Measurements from ENCODE around the gene RBMX. TPM values are rescaled to one million over a fixed set of nuclear protein-coding genes. Genes with fewer than 3 reads are reported as not detected.
"Not testable (repeated sequence)": the region's sequence is repeated elsewhere in the genome, so short reads cannot be mapped to it uniquely, and the experiment has no call there.

The RBMX gene
- 532 and 541 TPM in 2 replicates for total RNA-seq
- long read RNA-seq, transcript RBMX-207 (8 exons, 2,148 nt), result minor isoform, 8 of 1,305 reads
- long read RNA-seq, transcript RBMX-205 (3 exons, 2,041 nt), result minor isoform, 32 of 1,305 reads
- long read RNA-seq, transcript RBMX-201 (9 exons, 2,012 nt), result major isoform, 985 of 1,305 reads
- long read RNA-seq, partial matches to known transcripts, result 35 of 1,305 reads
- long read RNA-seq, other reads (novel, unspliced or antisense), result 243 of 1,305 reads

GRCh38 chrX:136880452-136881013 is at the start of gene RBMX:
TSS of gene RBMX (minus strand) at chrX:136880725. CDS start at chrX:136879427, 1,298 bp downstream.
- peak; percentile 87 for DNase-seq (ENCODE audit: low read depth, low spot score)
- peak within 1 kb of the TSS; percentile 100 for H3K27ac Mint-ChIP-seq (ENCODE audit: unreplicated experiment)
- peaks cover 32% of the 10 kb centered on the region for H3K4me1 Mint-ChIP-seq
- TF ChIP-seq CTCF (conservative IDR thresholded peaks at IDR 0.05), result no peak
- H3K27me3 Mint-ChIP-seq (ENCODE audit: low read depth), result peaks cover 6% of the 10 kb centered on the region
- H3K36me3 Mint-ChIP-seq (ENCODE audit: low read depth), result peaks cover 31% of the 10 kb centered on the region
- peak within 1 kb of the TSS; percentile 99 for H3K4me3 Mint-ChIP-seq
- H3K9me3 Mint-ChIP-seq, result no peaks in the 10 kb centered on the region

DNA sequence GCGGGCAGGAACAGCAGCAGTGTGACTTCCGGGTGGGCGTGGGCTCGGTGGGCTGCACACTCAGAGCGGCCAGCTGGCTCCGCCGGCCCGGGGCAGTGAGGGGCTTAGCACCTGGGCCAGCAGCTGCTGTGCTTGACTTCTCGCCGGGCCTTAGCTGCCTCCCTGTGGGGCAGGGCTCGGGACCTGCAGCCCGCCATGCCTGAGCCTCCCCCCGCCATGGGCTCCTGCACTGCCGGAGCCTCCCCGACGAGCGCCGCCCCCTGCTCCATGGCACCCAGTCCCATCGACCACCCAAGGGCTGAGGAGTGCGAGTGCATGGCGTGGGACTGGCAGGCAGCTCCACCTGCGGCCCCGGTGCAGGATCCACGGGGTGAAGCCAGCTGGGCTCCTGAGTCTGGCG is 40.9 kb upstream of the RBMX start:
- not testable (repeated sequence) for H3K27ac Mint-ChIP-seq (ENCODE audit: unreplicated experiment); H3K4me3 Mint-ChIP-seq; H3K4me1 Mint-ChIP-seq; H3K27me3 Mint-ChIP-seq (ENCODE audit: low read depth); DNase-seq (ENCODE audit: low read depth, low spot score); H3K9me3 Mint-ChIP-seq
- peaks cover 14% of the 10 kb centered on the region for H3K36me3 Mint-ChIP-seq (ENCODE audit: low read depth)

DNA sequence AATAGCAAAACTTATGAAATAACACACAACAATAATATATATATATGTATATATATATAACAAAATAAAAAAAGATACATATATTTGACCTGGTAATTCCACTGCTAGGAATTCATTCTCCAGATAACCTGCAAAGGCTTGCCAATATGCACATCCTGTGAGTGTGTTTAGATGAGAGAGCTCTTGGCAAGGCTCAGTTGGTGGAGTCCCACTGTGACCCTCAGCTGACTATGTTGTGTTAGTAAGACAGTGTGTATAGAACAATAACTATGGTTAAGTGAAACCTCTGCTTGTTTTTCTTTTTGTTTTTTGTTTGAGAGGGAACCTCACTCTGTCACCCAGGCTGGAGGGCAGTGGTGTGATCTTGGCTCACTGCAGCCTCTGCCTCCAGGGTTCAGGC is 39.5 kb upstream of the RBMX start:
- H3K9me3 Mint-ChIP-seq, result peaks cover 6% of the 10 kb centered on the region
- no peak overlapping the region for H3K4me3 Mint-ChIP-seq
- no peaks in the 10 kb centered on the region for H3K4me1 Mint-ChIP-seq
- peaks cover 16% of the 10 kb centered on the region for H3K36me3 Mint-ChIP-seq (ENCODE audit: low read depth)
- H3K27me3 Mint-ChIP-seq (ENCODE audit: low read depth), result no peaks in the 10 kb centered on the region
- no peak for DNase-seq (ENCODE audit: low read depth, low spot score)
- no peak for TF ChIP-seq CTCF (conservative IDR thresholded peaks at IDR 0.05)
- H3K27ac Mint-ChIP-seq (ENCODE audit: unreplicated experiment), result no peak overlapping the region

GRCh38 chrX:136916827-136917226 is 36.3 kb upstream of the RBMX start:
- peaks cover 4% of the 10 kb centered on the region for H3K9me3 Mint-ChIP-seq
- no peak for DNase-seq (ENCODE audit: low read depth, low spot score)

DNA sequence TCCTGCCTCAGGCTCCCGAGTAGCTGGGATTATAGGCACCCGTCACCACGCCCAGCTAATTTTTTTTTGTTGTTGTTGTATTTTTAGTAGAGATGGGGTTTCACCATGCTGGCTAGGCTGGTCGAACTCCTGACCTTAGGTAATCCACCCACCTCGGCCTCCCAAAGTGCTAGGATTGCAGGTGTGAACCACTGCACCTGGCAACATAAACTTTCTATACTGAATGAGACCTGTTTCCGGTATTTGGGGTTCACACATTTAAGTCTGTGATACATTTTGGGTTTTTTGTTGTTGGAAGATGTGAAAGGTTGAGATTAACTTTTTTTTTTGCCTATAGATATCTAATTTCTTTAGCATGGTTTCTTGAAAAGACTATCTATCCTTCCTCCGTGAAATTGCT is 31.1 kb upstream of the RBMX start:
- not testable (repeated sequence) for H3K27me3 Mint-ChIP-seq (ENCODE audit: low read depth); DNase-seq (ENCODE audit: low read depth, low spot score); H3K9me3 Mint-ChIP-seq; H3K36me3 Mint-ChIP-seq (ENCODE audit: low read depth); H3K27ac Mint-ChIP-seq (ENCODE audit: unreplicated experiment)
- peaks cover 14% of the 10 kb centered on the region for H3K4me1 Mint-ChIP-seq
- peak overlapping the region; percentile 38 for H3K4me3 Mint-ChIP-seq

More at GRCh38 chrX:136916827-136917226, 36.3 kb upstream of the RBMX start:
- no peaks in the 10 kb centered on the region for H3K27me3 Mint-ChIP-seq (ENCODE audit: low read depth)
- H3K4me1 Mint-ChIP-seq, result no peaks in the 10 kb centered on the region
- H3K36me3 Mint-ChIP-seq (ENCODE audit: low read depth), result peaks cover 8% of the 10 kb centered on the region
- no peak overlapping the region for H3K27ac Mint-ChIP-seq (ENCODE audit: unreplicated experiment)
- no peak overlapping the region for H3K4me3 Mint-ChIP-seq
- TF ChIP-seq CTCF (conservative IDR thresholded peaks at IDR 0.05), result no peak

GRCh38 chrX:136911253-136911652 is 30.7 kb upstream of the RBMX start:
- peaks cover 3% of the 10 kb centered on the region for H3K36me3 Mint-ChIP-seq (ENCODE audit: low read depth)
- no peaks in the 10 kb centered on the region for H3K27me3 Mint-ChIP-seq (ENCODE audit: low read depth)
- TF ChIP-seq CTCF (conservative IDR thresholded peaks at IDR 0.05), result no peak
- peaks cover 14% of the 10 kb centered on the region for H3K4me1 Mint-ChIP-seq
- DNase-seq (ENCODE audit: low read depth, low spot score), result no peak
- H3K9me3 Mint-ChIP-seq, result no peaks in the 10 kb centered on the region
- H3K27ac Mint-ChIP-seq (ENCODE audit: unreplicated experiment), result no peak overlapping the region
- no peak overlapping the region for H3K4me3 Mint-ChIP-seq

Measured in neural crest cell (in vitro differentiated cells).